Ectodermal cell (in vitro differentiated cells): Measurements from ENCODE around the gene VTI1A.

Experiments
- H3K27ac ChIP-seq: 2 replicates; pipeline ENCODE4 v1.7.0; 2013; ENCODE audit warnings: mild to moderate bottlenecking, low read depth, low read length; ENCODE audit not compliant: insufficient read depth, poor library complexity, severe bottlenecking
- H3K27me3 ChIP-seq: 2 replicates; pipeline ENCODE4 v1.7.0; 2013; ENCODE audit warnings: mild to moderate bottlenecking, low read length; ENCODE audit not compliant: insufficient read depth, control insufficient read depth, poor library complexity, severe bottlenecking
- H3K36me3 ChIP-seq: one replicate; pipeline ENCODE4 v1.7.0; 2013; ENCODE audit warnings: low read length; ENCODE audit not compliant: control insufficient read depth, insufficient read depth
- H3K4me1 ChIP-seq: one replicate; pipeline ENCODE4 v1.7.0; 2013; ENCODE audit warnings: low read length; ENCODE audit not compliant: control insufficient read depth, insufficient read depth
- H3K4me3 ChIP-seq: 2 replicates; pipeline ENCODE4 v1.7.0; 2013; ENCODE audit warnings: low read depth, low read length, control low read depth; ENCODE audit not compliant: insufficient read depth
- H3K9me3 ChIP-seq: 2 replicates; pipeline ENCODE4 v1.7.0; 2013; ENCODE audit warnings: mild to moderate bottlenecking, low read length, moderate library complexity; ENCODE audit not compliant: control insufficient read depth
- WGBS, 2 experiments: methylation state at CpG; one replicate each; pipeline ENCODE4 v1.1.7; 2013; ENCODE audit warnings: missing lambda C conversion rate in 2 of 2; 5-methylcytosine and 5-hydroxymethylcytosine counted together

Gene VTI1A

GRCh38 chr10:112701878-112702255 is 254.9 kb downstream of the VTI1A start:
- WGBS, 2 experiments: 91 to 94% methylated on average over 2 of the region's 2 CpGs
- H3K27ac ChIP-seq: no peak overlapping the region
- no peak overlapping the region for H3K4me3 ChIP-seq
- H3K9me3 ChIP-seq: no peaks in the 10 kb centered on the region
- no peaks in the 10 kb centered on the region for H3K36me3 ChIP-seq
- H3K4me1 ChIP-seq: no peaks in the 10 kb centered on the region
- no peaks in the 10 kb centered on the region for H3K27me3 ChIP-seq

GRCh38 chr10:112706577-112706976 is 259.6 kb downstream of the VTI1A start:
- no peaks in the 10 kb centered on the region for H3K27me3 ChIP-seq
- peaks cover 7% of the 10 kb centered on the region for H3K4me1 ChIP-seq
- H3K9me3 ChIP-seq: no peaks in the 10 kb centered on the region
- H3K36me3 ChIP-seq: no peaks in the 10 kb centered on the region
- 94 to 96% methylated on average over 6 of the region's 6 CpGs for WGBS, 2 experiments
- H3K4me3 ChIP-seq: no peak overlapping the region
- no peak overlapping the region for H3K27ac ChIP-seq

GRCh38 chr10:112708461-112708860 is 261.4 kb downstream of the VTI1A start:
- Histone ChIP-seq H3K9me3 (no peaks in the 10 kb centered on the region), H3K4me1 (peaks cover 7% of the 10 kb centered on the region), H3K27me3 (no peaks in the 10 kb centered on the region), H3K4me3 (no peak overlapping the region), H3K36me3 (no peaks in the 10 kb centered on the region), H3K27ac (no peak overlapping the region)
- WGBS, 2 experiments: 90 to 96% methylated on average over 5 of the region's 5 CpGs

GRCh38 chr10:112710528-112710927 is 263.5 kb downstream of the VTI1A start:
- Histone ChIP-seq H3K4me3 (no peak overlapping the region), H3K27ac (no peak overlapping the region), H3K36me3 (no peaks in the 10 kb centered on the region), H3K9me3 (no peaks in the 10 kb centered on the region), H3K4me1 (peaks cover 7% of the 10 kb centered on the region), H3K27me3 (no peaks in the 10 kb centered on the region)
- 91 to 93% methylated on average over 2 of the region's 2 CpGs for WGBS, 2 experiments

- WGBS, 2 experiments: 95 to 96% methylated on average over 8 of the region's 8 CpGs
Observed at GRCh38 chr10:112711366-112711765, 264.4 kb downstream of the VTI1A start.

GRCh38 chr10:112712536-112712935 is 265.5 kb downstream of the VTI1A start:
- 72 to 100% methylated on average over 2 of the region's 2 CpGs for WGBS, 2 experiments
- H3K36me3 ChIP-seq: no peaks in the 10 kb centered on the region
- H3K9me3 ChIP-seq: no peaks in the 10 kb centered on the region
- no peak overlapping the region for H3K4me3 ChIP-seq
- no peak overlapping the region for H3K27ac ChIP-seq
- no peaks in the 10 kb centered on the region for H3K27me3 ChIP-seq
- peaks cover 7% of the 10 kb centered on the region for H3K4me1 ChIP-seq

More at GRCh38 chr10:112711366-112711765, 264.4 kb downstream of the VTI1A start:
- no peak overlapping the region for H3K4me3 ChIP-seq
- peaks cover 7% of the 10 kb centered on the region for H3K4me1 ChIP-seq
- no peaks in the 10 kb centered on the region for H3K36me3 ChIP-seq
- H3K27me3 ChIP-seq: no peaks in the 10 kb centered on the region
- no peak overlapping the region for H3K27ac ChIP-seq
- no peaks in the 10 kb centered on the region for H3K9me3 ChIP-seq

- WGBS, 2 experiments: 95 to 100% methylated on average over 1 to 2 of the region's 2 CpGs
- no peaks in the 10 kb centered on the region for H3K9me3 ChIP-seq
- peaks cover 7% of the 10 kb centered on the region for H3K4me1 ChIP-seq
- H3K27me3 ChIP-seq: no peaks in the 10 kb centered on the region
- H3K4me3 ChIP-seq: no peak overlapping the region
- no peak overlapping the region for H3K27ac ChIP-seq
- H3K36me3 ChIP-seq: no peaks in the 10 kb centered on the region
Observed at GRCh38 chr10:112713411-112713810, 266.4 kb downstream of the VTI1A start.

- Histone ChIP-seq H3K36me3 (no peaks in the 10 kb centered on the region), H3K27me3 (no peaks in the 10 kb centered on the region), H3K4me1 (no peaks in the 10 kb centered on the region), H3K4me3 (no peak overlapping the region), H3K9me3 (no peaks in the 10 kb centered on the region), H3K27ac (no peak overlapping the region)
- WGBS, 2 experiments: 95 to 97% methylated on average over 5 of the region's 5 CpGs
Observed at GRCh38 chr10:112715581-112715980, 268.6 kb downstream of the VTI1A start.

- Histone ChIP-seq H3K4me1 (no peaks in the 10 kb centered on the region), H3K36me3 (no peaks in the 10 kb centered on the region), H3K27me3 (no peaks in the 10 kb centered on the region), H3K4me3 (no peak overlapping the region), H3K27ac (no peak overlapping the region), H3K9me3 (no peaks in the 10 kb centered on the region)
- 96 to 98% methylated on average over 2 of the region's 3 CpGs for WGBS, 2 experiments
Observed at GRCh38 chr10:112716076-112716475, 269.1 kb downstream of the VTI1A start.

GRCh38 chr10:112716924-112717413 is 270.0 kb downstream of the VTI1A start:
- Histone ChIP-seq H3K27me3 (no peaks in the 10 kb centered on the region), H3K9me3 (no peaks in the 10 kb centered on the region), H3K4me3 (no peak overlapping the region), H3K36me3 (no peaks in the 10 kb centered on the region), H3K27ac (no peak overlapping the region), H3K4me1 (no peaks in the 10 kb centered on the region)
- WGBS, 2 experiments: 92 to 93% methylated on average over 6 of the region's 6 CpGs

- H3K36me3 ChIP-seq: no peaks in the 10 kb centered on the region
- no peaks in the 10 kb centered on the region for H3K9me3 ChIP-seq
- no peaks in the 10 kb centered on the region for H3K4me1 ChIP-seq
- H3K4me3 ChIP-seq: no peak overlapping the region
- H3K27me3 ChIP-seq: no peaks in the 10 kb centered on the region
- no peak overlapping the region for H3K27ac ChIP-seq
Observed at GRCh38 chr10:112720178-112720577, 273.2 kb downstream of the VTI1A start.
